Loucy (cell line): ENCODE measurements around the gene NKAIN4.
A peak's percentile ranks its signal among the peaks of the same experiment; 100 is the strongest.

ENCODE experiments used
- H2AFZ ChIP-seq: fragments of 200-600 bp; sonication (generic); 2 replicates; pipeline ENCODE4 v1.6.0; 2016; ENCODE audit warnings: antibody characterized with exemption, mild to moderate bottlenecking, low read length, moderate library complexity
- H3F3A ChIP-seq: fragments of 200-600 bp; 2 replicates; pipeline ENCODE4 v1.6.0; 2016; ENCODE audit warnings: antibody characterized with exemption, low read depth, mild to moderate bottlenecking
- H3K27me3 ChIP-seq: fragments of 200-600 bp; sonication (generic); 2 replicates; pipeline ENCODE4 v1.6.1; 2014; ENCODE audit warnings: low read length, mild to moderate bottlenecking; ENCODE audit not compliant: insufficient read depth, poor library complexity, severe bottlenecking
- H3K36me3 ChIP-seq: fragments of 200-600 bp; sonication (generic); 2 replicates; pipeline ENCODE4 v1.6.1; 2016; ENCODE audit warnings: low read length; ENCODE audit not compliant: insufficient read depth
- H3K4me1 ChIP-seq: fragments of 200-600 bp; sonication (generic); 2 replicates; pipeline ENCODE4 v1.5.1; 2014; ENCODE audit warnings: low read length, mild to moderate bottlenecking; ENCODE audit not compliant: insufficient read depth, poor library complexity, severe bottlenecking
- H3K4me2 ChIP-seq: fragments of 200-600 bp; sonication (generic); 2 replicates; pipeline ENCODE4 v1.6.0; 2014; ENCODE audit warnings: antibody characterized with exemption, low read length, low read depth, mild to moderate bottlenecking; ENCODE audit not compliant: poor library complexity, severe bottlenecking
- H3K4me3 ChIP-seq: fragments of 200-600 bp; sonication (generic); 2 replicates; pipeline ENCODE4 v1.5.1; 2014; ENCODE audit warnings: low read length, mild to moderate bottlenecking, mixed read lengths; ENCODE audit not compliant: poor library complexity, severe bottlenecking
- H3K79me2 ChIP-seq: fragments of 200-600 bp; sonication (generic); 2 replicates; pipeline ENCODE4 v1.6.1; 2014; ENCODE audit warnings: low read length; ENCODE audit not compliant: insufficient read depth
- H3K9ac ChIP-seq: fragments of 200-600 bp; sonication (generic); 2 replicates; pipeline ENCODE4 v1.6.0; 2014; ENCODE audit warnings: mild to moderate bottlenecking, low read depth, low read length, moderate library complexity; ENCODE audit not compliant: poor library complexity, severe bottlenecking
- H3K9me2 ChIP-seq: fragments of 200-600 bp; sonication (generic); replicated peaks from 2 replicates; pipeline ENCODE4 v1.6.1; 2016; ENCODE audit warnings: low read depth, low read length, mixed read lengths
- H3K9me3 ChIP-seq: fragments of 200-600 bp; sonication (generic); 2 replicates; pipeline ENCODE4 v1.6.1; 2014; ENCODE audit warnings: mild to moderate bottlenecking, antibody characterized with exemption, low read length, low read depth; ENCODE audit not compliant: insufficient read depth
- H4K20me1 ChIP-seq: fragments of 200-600 bp; sonication (generic); 2 replicates; pipeline ENCODE4 v1.6.0; 2014; ENCODE audit warnings: antibody characterized with exemption, low read length, mild to moderate bottlenecking; ENCODE audit not compliant: insufficient read depth, poor library complexity, severe bottlenecking
- CTCF ChIP-seq: fragments of 200-600 bp; sonication (generic); conservative IDR thresholded peaks from 2 replicates; pipeline ENCODE4 v1.5.1; 2014; ENCODE audit warnings: mild to moderate bottlenecking, antibody characterized with exemption, low read length
- EZH2phosphoT487 ChIP-seq: fragments of 200-600 bp; IDR thresholded peaks from 2 replicates; pipeline ENCODE4 v1.6.1; 2018; ENCODE audit warnings: antibody characterized with exemption, mild to moderate bottlenecking, moderate library complexity, borderline replicate concordance

NKAIN4 gene

GRCh38 chr20:63291811-63292210 is 37.5 kb upstream of the NKAIN4 start:
- no peaks in the 10 kb centered on the region for H3K27me3 ChIP-seq
- TF ChIP-seq EZH2phosphoT487, result no peak
- TF ChIP-seq CTCF, result no peak
- H3K36me3 ChIP-seq, result peaks cover 13% of the 10 kb centered on the region; the same call in 1 of the 2 replicates
- no peaks in the 10 kb centered on the region for H3F3A ChIP-seq
- peaks cover 6% of the 10 kb centered on the region; the same call in 1 of the 2 replicates for H3K79me2 ChIP-seq
- H3K4me2 ChIP-seq, result no peak overlapping the region
- no peaks in the 10 kb centered on the region for H3K4me1 ChIP-seq
- H4K20me1 ChIP-seq, result peaks cover 7% of the 10 kb centered on the region
- no peak overlapping the region for H3K4me3 ChIP-seq
- H3K9ac ChIP-seq, result no peak overlapping the region
- no peaks in the 10 kb centered on the region for H3K9me2 ChIP-seq
- no peaks in the 10 kb centered on the region for H3K9me3 ChIP-seq
- H2AFZ ChIP-seq, result no peak overlapping the region

GRCh38 chr20:63290677-63291472 is 36.6 kb upstream of the NKAIN4 start:
- Histone ChIP-seq H2AFZ (no peak overlapping the region), H3K4me2 (no peak overlapping the region), H3K79me2 (peaks cover 14% of the 10 kb centered on the region), H3K4me3 (no peak overlapping the region), H4K20me1 (peaks cover 7% of the 10 kb centered on the region), H3F3A (no peaks in the 10 kb centered on the region), H3K9me2 (no peaks in the 10 kb centered on the region), H3K36me3 (peaks cover 13% of the 10 kb centered on the region; the same call in 1 of the 2 replicates), H3K4me1 (peaks cover under 1% of the 10 kb centered on the region), H3K9ac (no peak overlapping the region), H3K9me3 (no peaks in the 10 kb centered on the region), H3K27me3 (no peaks in the 10 kb centered on the region)
- TF ChIP-seq EZH2phosphoT487, result no peak
- TF ChIP-seq CTCF, result peak; percentile 59

DNA sequence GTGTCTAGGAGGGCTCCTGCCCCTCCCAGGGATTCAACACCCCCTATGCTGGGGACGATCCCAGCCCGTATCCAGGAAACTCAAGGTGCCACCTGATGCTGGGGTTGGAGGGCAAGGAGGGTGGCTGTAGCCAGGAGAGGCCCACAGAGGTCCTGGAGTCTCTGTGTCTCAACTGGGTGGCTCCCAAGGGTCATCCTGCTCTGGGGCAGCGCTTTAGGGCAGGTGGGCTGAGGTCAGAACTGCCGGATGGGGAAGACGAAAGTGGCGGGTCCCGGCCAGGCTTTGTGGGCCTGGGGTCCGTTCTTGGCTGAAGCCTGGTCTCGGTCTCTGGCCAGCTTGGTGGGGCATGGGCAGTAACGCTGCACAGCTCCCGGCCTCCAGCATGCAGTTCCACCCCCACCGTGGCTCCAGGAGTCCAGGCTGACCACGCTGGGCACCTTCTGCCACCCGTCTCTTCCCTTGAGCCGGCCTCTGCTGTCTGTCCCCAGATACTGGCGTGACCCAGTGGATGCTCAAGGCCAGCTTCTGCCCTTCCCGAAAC is 35.9 kb upstream of the NKAIN4 start:
- H3F3A ChIP-seq, result no peaks in the 10 kb centered on the region
- no peaks in the 10 kb centered on the region for H3K9me3 ChIP-seq
- no peak overlapping the region for H3K9ac ChIP-seq
- H3K4me2 ChIP-seq, result no peak overlapping the region
- H3K27me3 ChIP-seq, result no peaks in the 10 kb centered on the region
- peaks cover 21% of the 10 kb centered on the region for H3K79me2 ChIP-seq
- TF ChIP-seq CTCF, result no peak
- no peak for TF ChIP-seq EZH2phosphoT487
- H3K36me3 ChIP-seq, result peaks cover 13% of the 10 kb centered on the region; the same call in 1 of the 2 replicates
- no peak overlapping the region for H3K4me3 ChIP-seq
- H3K4me1 ChIP-seq, result peaks cover 7% of the 10 kb centered on the region
- no peaks in the 10 kb centered on the region for H3K9me2 ChIP-seq
- H2AFZ ChIP-seq, result no peak overlapping the region
- H4K20me1 ChIP-seq, result peaks cover 7% of the 10 kb centered on the region
